K562 (cell line): Measurements from ENCODE around the gene VEGFB. TPM values are rescaled to one million over a fixed set of nuclear protein-coding genes. Genes with fewer than 3 reads are reported as not detected.
A peak's percentile ranks its signal among the peaks of the same experiment; 100 is the strongest.

Source experiments
- ATF7 ChIP-seq: fragments of 450-650 bp; IDR thresholded peaks from 2 replicates; pipeline ENCODE4 v1.7.1; 2014; ENCODE audit warnings: mild to moderate bottlenecking, moderate library complexity
- EP400 ChIP-seq: fragments of 450-650 bp; IDR thresholded peaks from 2 replicates; pipeline ENCODE4 v1.6.1; 2017; ENCODE audit warnings: antibody characterized with exemption, mild to moderate bottlenecking, moderate library complexity
- FOXJ2 ChIP-seq: fragments of 200-800 bp; sonication (Bioruptor generic); IDR thresholded peaks from 2 replicates; pipeline ENCODE4 v1.6.1; 2016; ENCODE audit warnings: missing genetic modification characterization, missing compliant biosample characterization
- HLTF ChIP-seq: fragments of 450-650 bp; IDR thresholded peaks from 2 replicates; pipeline ENCODE4 v1.6.1; 2016
- HSF4 ChIP-seq: fragments of 250-450 bp; sonication (Bioruptor Pico); IDR thresholded peaks from 2 replicates; pipeline ENCODE4 v2.1.2; 2022; ENCODE audit warnings: mild to moderate bottlenecking, moderate library complexity, borderline replicate concordance
- KLF16 ChIP-seq: IDR thresholded peaks from 2 replicates; pipeline ENCODE4 v1.6.1; 2016; ENCODE audit warnings: antibody characterized with exemption
- L3MBTL2 ChIP-seq: fragments of 450-650 bp; IDR thresholded peaks from 2 replicates; pipeline ENCODE4 v1.6.1; 2016; ENCODE audit warnings: mild to moderate bottlenecking, moderate library complexity
- NCOA4 ChIP-seq: fragments of 450-650 bp; IDR thresholded peaks from 2 replicates; pipeline ENCODE4 v1.6.1; 2018; ENCODE audit warnings: mild to moderate bottlenecking; ENCODE audit not compliant: partially characterized antibody
- NEUROD1 ChIP-seq: fragments of 150-350 bp; IDR thresholded peaks from 2 replicates; pipeline ENCODE4 v1.6.1; 2014; ENCODE audit warnings: borderline replicate concordance, low read length, low read depth; ENCODE audit not compliant: partially characterized antibody
- NUFIP1 ChIP-seq: fragments of 450-650 bp; IDR thresholded peaks from 2 replicates; pipeline ENCODE4 v1.6.1; 2018; ENCODE audit not compliant: partially characterized antibody
- TAF9B ChIP-seq: fragments of 450-650 bp; IDR thresholded peaks from 2 replicates; pipeline ENCODE4 v1.6.1; 2018; ENCODE audit warnings: mild to moderate bottlenecking; ENCODE audit not compliant: partially characterized antibody
- TEAD2 ChIP-seq: fragments of 450-650 bp; IDR thresholded peaks from 2 replicates; pipeline ENCODE4 v1.6.1; 2016; ENCODE audit warnings: missing genetic modification characterization, control low read depth, missing compliant biosample characterization
- ZNF445 ChIP-seq: fragments of 250-450 bp; sonication (Bioruptor Pico); IDR thresholded peaks from 2 replicates; pipeline ENCODE4 v1.4.0; 2020; ENCODE audit warnings: low read depth, mild to moderate bottlenecking, moderate library complexity
- ZNF586 ChIP-seq: fragments of 450-650 bp; formaldehyde crosslinking; conservative IDR thresholded peaks from 2 replicates; pipeline ENCODE4 v1.4.0; 2020; ENCODE audit warnings: mild to moderate bottlenecking, moderate library complexity
- polyA plus RNA-seq, 8 experiments: library from polyadenylated mRNA; depleted of rRNA in 4 of 8; stranded (reverse) in 5 of 8; unstranded in 3 of 8; fragments of >200 nt; fragmentation: Nextera tagmentation in 2 of 8; fragmentation: Illumina TruSeq in 1 of 8; extraction: Ambion mirVana in 2 of 8; extraction: Trizol in 1 of 8; gene quantifications; 2 replicates each; pipeline versions ENCODE4 v1.2.1 to v1.2.3, GENCODE V29; 2011 to 2014; ENCODE audit warnings: inconsistent platforms in 1 of 8, missing spikeins in 1 of 8
- total RNA-seq, 7 experiments: library from RNA; depleted of rRNA in 6 of 7; stranded (reverse); fragments of >200 nt in 6 of 7; fragmentation: Illumina TruSeq in 2 of 7; extraction: Trizol in 2 of 7; gene quantifications; 2 replicates each; pipeline versions ENCODE4 v1.2.1 to v1.2.3, GENCODE V29; 2011 to 2021; ENCODE audit warnings: low replicate concordance in 1 of 7
- TF ChIP-seq, protein P1 (sequence below): fragments of 250-450 bp; sonication (Bioruptor Pico); IDR thresholded peaks from 2 replicates; pipeline ENCODE4 v1.5.0; 2020; ENCODE audit warnings: mild to moderate bottlenecking, borderline replicate concordance
- TF ChIP-seq, protein P2 (sequence below), 2 experiments: fragments of 450-650 bp; IDR thresholded peaks; 2 replicates each; pipeline ENCODE4 v1.6.1; 2018; ENCODE audit warnings: mild to moderate bottlenecking in 2 of 2, low read depth in 1 of 2; ENCODE audit not compliant: partially characterized antibody in 2 of 2
- TF ChIP-seq, protein P3 (sequence below): fragments of 250-450 bp; sonication (Bioruptor Pico); IDR thresholded peaks from 2 replicates; pipeline ENCODE4 v1.4.0; 2020

VEGFB gene
- total and polyA plus RNA-seq, 9 of the 15 experiments (the other 6 are each of a cell fraction or from before 2014, with no cell fraction given): 11.0 to 83.4 (median 25.7) TPM

DNA sequence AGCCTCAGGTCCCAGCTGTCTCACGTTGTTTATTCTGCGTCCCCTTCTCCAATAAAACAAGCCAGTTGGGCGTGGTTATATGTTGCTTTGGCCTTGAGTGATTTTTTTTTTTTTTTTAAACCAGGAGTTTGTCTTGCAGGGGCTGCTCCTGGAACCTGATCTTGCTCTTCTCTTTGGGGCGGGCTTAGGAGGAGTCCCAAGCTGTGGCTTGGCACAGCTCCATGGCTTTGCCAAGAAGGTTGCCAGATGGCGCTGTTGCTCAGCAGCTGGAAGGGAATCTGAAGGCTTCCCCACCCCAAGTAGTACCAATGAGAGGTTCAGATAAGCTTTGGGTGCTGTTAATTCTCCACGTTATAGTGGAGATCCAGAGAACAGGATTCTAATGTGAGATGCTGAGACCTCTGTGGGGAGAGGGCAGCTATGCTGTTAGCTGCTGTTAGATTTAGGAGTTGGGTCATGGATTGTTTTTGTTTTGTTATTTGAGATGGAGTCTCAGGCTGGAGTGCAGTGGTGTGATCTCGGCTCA lies 29.9 kb upstream of the VEGFB start (continued):
- TF ChIP-seq KLF16 (peak; percentile 39; the same call in 1 of the 2 replicates), TEAD2 (tag) (no peak), HSF4 (CRISPR knock-in tag) (no peak), L3MBTL2 (0 out of 2 replicates have a peak, but pooled peaks have one; percentile 22), NEUROD1 (no peak), FOXJ2 (tag) (no peak), ATF7 (peak; percentile 49; the same call in 1 of the 2 replicates), NCOA4 (no peak), ZNF445 (CRISPR knock-in tag) (no peak), NUFIP1 (no peak), EP400 (peak; percentile 60), HLTF (0 out of 2 replicates have a peak, but pooled peaks have one; percentile 6), ZNF586 (no peak), TAF9B (no peak)
- TF ChIP-seq, protein P1, sequence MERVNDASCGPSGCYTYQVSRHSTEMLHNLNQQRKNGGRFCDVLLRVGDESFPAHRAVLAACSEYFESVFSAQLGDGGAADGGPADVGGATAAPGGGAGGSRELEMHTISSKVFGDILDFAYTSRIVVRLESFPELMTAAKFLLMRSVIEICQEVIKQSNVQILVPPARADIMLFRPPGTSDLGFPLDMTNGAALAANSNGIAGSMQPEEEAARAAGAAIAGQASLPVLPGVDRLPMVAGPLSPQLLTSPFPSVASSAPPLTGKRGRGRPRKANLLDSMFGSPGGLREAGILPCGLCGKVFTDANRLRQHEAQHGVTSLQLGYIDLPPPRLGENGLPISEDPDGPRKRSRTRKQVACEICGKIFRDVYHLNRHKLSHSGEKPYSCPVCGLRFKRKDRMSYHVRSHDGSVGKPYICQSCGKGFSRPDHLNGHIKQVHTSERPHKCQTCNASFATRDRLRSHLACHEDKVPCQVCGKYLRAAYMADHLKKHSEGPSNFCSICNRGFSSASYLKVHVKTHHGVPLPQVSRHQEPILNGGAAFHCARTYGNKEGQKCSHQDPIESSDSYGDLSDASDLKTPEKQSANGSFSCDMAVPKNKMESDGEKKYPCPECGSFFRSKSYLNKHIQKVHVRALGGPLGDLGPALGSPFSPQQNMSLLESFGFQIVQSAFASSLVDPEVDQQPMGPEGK (CRISPR knock-in tag): no peak
- TF ChIP-seq, protein P2, sequence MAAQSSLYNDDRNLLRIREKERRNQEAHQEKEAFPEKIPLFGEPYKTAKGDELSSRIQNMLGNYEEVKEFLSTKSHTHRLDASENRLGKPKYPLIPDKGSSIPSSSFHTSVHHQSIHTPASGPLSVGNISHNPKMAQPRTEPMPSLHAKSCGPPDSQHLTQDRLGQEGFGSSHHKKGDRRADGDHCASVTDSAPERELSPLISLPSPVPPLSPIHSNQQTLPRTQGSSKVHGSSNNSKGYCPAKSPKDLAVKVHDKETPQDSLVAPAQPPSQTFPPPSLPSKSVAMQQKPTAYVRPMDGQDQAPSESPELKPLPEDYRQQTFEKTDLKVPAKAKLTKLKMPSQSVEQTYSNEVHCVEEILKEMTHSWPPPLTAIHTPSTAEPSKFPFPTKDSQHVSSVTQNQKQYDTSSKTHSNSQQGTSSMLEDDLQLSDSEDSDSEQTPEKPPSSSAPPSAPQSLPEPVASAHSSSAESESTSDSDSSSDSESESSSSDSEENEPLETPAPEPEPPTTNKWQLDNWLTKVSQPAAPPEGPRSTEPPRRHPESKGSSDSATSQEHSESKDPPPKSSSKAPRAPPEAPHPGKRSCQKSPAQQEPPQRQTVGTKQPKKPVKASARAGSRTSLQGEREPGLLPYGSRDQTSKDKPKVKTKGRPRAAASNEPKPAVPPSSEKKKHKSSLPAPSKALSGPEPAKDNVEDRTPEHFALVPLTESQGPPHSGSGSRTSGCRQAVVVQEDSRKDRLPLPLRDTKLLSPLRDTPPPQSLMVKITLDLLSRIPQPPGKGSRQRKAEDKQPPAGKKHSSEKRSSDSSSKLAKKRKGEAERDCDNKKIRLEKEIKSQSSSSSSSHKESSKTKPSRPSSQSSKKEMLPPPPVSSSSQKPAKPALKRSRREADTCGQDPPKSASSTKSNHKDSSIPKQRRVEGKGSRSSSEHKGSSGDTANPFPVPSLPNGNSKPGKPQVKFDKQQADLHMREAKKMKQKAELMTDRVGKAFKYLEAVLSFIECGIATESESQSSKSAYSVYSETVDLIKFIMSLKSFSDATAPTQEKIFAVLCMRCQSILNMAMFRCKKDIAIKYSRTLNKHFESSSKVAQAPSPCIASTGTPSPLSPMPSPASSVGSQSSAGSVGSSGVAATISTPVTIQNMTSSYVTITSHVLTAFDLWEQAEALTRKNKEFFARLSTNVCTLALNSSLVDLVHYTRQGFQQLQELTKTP (IDR thresholded peaks at IDR 0.05; ENCODE audit: low read depth in 1 of 2, partially characterized antibody in 2 of 2): no peak
- TF ChIP-seq, protein P3, sequence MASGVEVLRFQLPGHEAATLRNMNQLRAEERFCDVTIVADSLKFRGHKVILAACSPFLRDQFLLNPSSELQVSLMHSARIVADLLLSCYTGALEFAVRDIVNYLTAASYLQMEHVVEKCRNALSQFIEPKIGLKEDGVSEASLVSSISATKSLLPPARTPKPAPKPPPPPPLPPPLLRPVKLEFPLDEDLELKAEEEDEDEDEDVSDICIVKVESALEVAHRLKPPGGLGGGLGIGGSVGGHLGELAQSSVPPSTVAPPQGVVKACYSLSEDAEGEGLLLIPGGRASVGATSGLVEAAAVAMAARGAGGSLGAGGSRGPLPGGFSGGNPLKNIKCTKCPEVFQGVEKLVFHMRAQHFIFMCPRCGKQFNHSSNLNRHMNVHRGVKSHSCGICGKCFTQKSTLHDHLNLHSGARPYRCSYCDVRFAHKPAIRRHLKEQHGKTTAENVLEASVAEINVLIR (CRISPR knock-in tag): no peak
